Stimulated activated CD8-positive, alpha-beta memory T cell treated with anti-CD3 and anti-CD28 coated beads, Interleukin-2, amount 100 ng/mL, for 48 hours (primary cell): ENCODE results near the gene RASAL3.
"Not testable (repeated sequence)": the region's sequence is repeated elsewhere in the genome, so short reads cannot be mapped to it uniquely, and the experiment has no call there.

Experiments used
- DNase-seq, 2 donors: peaks; one replicate each; pipeline ENCODE4 v3.0.0-alpha.2; 2020; ENCODE audit warnings: low read depth in 2 of 2

The RASAL3 gene

DNA sequence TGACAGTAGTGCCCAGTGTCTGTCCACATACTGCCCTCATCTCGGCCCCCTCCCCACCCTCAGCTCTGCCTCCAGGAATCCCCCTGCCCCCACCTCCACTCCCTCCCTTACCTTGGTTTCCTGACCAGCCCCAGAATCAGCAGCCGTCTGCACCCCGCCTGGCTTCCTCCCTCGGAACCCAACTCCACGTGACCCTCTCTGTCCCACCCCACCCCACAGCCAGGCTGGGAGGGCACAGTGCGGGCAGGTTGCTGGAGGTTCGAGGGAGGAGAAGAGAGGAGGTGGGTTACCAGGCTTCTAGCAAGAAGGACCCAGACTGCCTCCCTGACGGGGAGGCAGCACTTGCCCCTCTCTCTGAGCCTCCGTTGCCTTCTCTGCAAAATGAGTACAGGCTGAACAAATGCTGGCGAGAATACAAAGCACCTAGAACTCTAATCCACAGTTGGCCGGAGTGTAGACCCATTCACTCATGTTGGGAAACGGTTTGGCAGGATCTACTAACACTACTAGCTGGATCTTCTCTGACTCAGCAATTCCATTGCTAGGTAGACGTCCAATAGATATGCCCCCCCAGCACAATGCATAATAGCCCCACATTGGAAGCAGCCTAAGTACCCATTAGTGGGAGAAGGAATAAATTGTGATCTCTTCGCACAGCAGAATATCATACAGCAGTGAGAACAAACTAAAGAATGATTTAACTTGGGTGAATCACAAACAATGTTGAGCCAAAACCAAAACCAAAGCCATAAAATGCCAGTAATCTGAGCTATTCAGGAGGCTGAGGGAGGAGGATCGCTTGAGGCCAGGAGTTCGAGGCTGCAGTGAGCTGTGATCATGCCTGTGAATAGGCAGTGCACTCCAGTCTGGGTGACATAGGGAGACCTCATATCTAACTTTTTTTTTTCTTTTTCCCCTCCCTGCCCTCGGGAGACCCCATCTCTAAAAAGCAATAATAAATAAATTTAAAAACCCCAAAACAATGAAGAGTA, at the start of gene RASAL3:
Gene RASAL3 (minus strand): TSS at position 151 of the 992 bp plus-strand sequence. CDS start 186 bp downstream, outside the sequence.
- peak; percentile 55 to 61 for DNase-seq

DNA sequence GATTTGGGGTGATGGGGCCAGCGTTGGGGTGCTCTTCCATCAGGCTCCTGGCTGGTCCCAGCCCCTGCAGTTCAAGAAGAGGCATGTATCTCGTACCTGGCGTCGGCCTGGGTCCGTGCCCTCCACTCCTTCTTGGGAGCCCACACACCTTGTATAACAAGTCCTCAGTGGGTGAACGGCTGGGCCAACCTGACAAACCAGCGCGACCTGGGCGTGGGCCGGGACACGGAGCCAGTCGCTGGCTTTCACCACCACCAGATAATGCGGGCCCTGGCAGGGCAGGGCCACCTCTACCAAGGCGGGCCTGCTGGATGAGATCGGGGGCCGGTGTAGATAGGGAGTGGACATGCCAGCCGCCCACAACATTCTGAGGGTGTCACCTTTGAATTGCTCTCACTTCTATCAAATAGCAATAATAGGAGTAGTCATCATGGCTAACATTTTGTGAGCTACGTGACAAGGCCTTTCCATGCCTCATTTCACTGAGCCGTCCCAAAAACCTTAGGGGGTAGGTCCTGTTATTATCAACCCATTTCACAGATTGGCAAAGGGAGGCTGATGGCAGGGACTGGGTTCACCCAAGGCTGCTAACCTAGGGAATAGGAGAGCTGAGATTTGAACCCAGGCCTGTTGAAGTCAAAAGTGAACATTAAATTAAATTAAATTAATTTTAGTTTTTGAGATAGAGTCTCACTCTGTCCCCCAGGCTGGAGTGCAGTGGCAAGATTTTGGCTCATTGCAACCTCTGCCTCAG, 47.5 kb upstream of the RASAL3 start:
- DNase-seq = no peak

DNA sequence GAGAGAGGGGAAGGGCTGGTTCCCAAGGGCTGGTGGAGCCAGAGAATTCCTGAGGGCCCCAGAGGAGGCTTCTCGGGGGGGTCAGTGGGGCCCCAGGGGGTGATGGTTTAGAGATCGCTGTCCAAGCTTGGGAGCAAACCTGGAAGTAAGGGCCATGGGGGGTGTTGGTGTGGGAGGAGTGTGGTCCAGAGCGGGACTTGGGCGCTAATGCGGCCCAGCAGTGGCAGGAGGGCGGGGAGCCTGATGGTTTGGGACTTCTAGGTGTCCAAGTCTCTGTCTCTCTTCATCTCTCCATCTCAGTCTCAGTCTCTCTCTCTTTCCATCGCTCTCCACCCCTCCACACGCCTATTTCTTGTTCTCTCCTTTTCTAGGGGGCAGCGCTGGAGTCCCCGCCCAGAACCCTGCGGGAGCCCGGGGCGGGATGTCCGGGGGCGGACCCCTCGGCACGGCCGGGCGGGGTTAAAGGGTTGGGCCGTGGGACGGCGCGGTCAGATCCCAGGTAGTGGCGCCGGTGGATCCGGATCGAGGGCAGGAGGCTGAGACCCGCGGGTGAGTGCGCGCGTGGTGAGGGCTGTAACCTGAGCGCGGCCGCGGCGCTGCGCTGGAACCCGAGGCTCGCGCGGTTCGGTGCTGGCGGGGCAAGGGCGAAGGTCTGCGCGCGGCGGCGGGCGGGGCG, 43.8 kb upstream of the RASAL3 start, which contains the start of gene CYP4F22:
Gene CYP4F22 (plus strand): TSS at position 491 of the 676 bp plus-strand sequence. CDS start 16,812 bp downstream, outside the sequence.
- DNase-seq = peak in 1 of 2 donors; percentile 20

DNA sequence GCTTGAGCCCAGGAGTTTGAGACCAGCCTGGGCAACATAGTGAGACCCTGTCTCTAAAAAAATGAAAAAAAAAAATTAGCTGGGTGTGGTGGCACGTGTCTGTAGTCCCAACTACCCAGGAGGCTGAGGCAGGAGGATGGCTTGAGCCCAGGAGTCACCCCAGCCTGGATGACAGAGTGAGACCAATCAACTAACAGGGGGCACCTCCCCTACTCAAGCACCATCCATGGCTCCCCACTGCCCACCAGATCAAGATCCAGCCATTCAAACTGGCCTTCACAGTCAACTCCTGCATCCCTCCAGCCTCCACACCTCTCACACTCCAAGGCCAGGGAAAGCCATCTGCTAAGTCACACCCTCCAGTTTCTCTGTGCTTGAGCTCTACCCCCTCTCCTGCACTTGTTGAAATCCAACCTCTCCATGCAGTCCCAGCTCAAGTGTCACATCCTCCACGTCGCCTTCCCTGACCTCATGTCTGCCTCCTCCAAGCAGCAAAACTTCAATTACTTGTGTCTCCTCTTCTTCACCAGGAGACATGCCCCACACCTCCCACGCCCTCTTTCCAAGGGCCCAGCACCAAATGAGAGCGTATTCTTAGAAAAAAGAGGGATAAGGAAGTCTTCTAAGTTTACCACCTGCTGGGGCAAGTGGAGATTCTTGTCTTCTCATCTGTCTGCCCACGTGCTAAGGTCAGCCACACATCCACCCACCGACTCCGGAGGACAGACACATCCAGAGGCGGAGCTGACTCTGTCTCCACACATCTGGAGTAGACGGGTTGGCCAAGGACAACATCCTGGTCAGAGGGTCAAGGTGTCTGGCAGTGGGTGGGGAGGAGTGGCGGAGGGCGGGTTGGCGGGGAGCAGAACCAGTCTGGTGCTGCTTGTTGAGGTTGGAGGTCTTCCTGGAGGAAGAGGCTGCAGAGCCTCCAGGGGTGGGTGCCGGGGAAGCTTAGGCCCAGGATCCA, 43.0 kb upstream of the RASAL3 start:
- DNase-seq = no peak

DNA sequence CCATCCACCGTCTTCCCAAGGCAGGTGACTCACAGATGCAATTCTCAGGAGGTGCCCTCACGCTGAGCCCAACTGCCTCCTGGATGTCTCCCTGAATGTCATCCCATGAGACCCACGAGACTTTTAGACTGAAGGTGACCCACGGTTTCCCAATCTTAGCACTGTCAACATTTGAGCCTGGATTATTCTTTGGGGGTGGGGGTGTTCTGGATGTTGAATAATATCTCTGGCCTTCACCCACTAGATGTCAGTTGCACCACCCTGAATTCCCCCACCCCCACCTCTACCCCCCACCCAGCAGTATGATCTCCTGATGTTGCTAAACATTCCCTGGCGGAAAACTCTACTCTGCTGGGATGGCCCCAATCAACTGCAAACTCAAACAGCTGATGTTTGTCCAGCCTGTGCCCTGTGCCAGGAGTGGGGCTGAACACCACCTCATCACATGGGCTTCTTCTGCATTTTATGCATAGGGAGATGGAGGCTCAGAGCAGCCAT, 41.8 kb upstream of the RASAL3 start:
- DNase-seq = no peak

DNA sequence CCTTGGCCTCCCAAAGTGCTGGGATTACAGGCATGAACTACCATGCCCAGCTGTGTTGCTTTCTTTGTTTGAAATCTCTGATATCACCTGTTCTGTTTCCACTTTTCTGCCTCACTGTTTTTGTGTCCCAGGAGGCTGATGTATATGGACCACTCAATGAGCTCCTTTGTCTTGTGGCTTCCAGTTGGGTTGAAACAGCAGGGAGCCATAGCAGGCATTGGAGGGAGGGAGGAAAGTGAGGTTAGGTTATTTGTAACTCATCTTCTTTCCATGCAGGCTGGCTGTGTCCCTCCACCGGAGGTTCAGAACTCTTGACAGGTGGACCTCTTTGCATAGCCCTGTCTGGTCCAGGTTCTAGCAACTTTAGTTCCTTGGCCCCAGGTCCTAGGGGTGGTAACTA, 37.9 kb upstream of the RASAL3 start:
- no peak for DNase-seq

DNA sequence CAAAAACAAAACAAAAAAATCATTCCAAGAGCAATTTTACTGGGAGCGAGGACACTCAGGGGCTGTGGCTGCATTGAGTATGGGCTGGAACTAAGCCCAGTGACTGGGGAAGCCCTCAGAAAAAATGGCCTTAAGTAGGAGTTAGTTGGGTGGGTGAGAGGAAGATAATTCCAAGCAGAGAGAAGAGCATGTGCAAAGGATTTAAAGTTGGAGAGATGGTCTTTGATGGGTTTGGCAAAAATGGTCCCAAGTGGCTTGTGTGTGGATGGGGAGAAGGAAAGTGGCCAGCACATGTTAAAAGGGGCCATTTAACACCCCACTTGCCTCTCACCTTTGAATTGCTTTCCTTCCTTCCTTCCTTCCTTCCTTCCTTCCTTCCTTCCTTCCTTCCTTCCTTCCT, 37.3 kb upstream of the RASAL3 start:
- no peak for DNase-seq

DNA sequence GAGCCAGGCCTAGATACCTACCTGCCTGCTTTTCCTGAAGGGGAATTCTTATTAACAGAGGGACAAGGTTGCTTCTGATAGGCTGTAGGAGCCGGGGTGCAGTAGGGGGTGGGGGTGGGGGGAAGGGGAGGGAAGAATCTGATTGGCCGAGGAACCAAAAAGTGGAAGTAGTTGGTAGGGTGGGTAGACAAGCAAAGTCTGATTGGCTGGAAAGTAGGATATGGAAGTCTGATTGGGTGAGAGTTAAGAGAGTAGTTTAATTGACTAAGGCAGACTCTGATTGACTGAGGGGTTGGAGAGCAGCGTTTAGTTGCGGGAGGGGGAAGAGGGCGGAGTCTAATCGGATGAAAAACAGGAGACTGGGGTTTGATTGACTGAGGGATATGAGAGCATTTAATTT, 34.6 kb upstream of the RASAL3 start:
- DNase-seq = no peak

DNA sequence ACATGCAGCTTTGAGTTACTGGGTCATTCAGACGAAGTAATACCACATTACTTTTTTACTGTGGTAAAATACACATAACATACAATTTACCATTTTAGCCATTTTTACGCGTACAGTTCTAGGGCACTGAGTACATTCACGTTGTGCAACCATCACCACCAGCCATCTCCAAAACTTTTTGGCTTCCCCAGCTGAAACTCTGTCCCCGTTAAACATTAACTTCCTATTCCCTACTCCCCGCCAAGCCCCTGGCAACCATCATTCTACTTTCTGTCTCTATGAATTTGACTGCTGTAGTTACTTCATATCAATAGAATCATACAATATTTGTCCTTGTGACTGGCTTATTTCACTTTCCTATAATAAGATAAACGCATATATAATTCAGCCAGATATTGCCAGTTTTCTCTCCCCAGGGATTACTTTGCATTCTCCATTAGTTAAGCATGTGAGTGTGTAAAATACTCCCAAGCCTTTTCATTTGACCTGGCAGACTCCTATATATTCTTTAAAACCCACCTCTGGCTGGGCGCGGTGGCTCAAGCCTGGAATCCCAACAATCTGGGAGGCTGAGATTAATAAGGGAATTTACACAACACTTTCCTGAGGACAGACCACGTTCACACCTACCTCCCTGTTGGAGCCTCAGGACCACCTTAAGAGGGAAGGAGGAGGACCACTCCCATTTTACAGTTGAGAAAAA, 34.0 kb upstream of the RASAL3 start:
- no peak for DNase-seq

DNA sequence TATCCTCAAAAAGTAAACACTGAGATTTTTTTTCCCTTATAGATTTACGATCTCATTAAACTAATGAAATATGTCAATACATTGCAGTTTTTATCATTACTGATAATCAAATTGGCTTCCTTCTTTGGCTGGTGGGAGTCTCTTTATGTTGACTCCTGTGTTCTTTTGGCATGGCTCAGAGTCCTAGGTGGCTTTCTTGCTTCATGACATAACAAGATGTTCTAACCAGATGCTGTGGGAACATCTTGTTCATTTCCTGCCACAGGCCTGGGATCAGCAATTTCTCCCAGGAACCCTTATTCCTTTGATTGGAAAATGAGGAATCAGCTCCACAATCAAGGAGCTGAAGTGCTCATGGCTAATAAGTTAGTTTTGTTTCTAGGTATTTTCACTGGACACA, 30.8 kb upstream of the RASAL3 start:
- DNase-seq = no peak

DNA sequence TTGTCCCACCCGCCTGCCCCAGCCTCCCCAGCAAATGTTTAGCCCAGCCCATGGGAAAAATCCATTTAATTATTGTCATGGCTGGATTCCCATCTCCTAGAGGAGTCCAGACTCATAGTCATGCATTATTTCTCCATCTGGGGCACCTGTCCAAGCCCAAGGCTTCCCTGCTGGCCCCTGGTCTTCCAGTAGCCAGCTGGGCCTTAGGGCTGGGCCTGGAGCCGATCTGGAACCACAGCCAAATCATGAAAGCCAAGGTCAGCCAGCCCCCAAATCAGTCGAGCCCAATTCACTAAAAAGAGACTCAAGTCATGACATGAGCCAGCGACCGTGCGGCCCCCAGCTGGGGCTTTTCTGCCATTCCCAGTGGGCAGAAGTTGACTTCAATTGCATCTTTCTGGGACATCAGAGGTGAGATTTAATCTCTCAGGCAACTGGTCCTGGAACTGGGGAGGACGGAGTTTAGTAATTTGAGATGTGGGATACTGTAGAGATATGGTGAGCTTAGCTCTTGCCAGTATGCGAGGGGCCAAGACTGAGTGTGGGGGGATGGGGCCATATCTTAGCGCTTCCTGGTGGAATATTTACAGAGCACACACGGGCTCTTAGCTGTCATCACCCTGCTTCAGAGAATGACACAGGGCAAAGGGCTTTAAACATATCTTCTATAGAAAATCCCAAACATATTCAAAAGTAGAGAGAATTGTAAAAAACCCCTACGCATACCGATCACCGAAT, 24.3 kb upstream of the RASAL3 start:
- no peak for DNase-seq

DNA sequence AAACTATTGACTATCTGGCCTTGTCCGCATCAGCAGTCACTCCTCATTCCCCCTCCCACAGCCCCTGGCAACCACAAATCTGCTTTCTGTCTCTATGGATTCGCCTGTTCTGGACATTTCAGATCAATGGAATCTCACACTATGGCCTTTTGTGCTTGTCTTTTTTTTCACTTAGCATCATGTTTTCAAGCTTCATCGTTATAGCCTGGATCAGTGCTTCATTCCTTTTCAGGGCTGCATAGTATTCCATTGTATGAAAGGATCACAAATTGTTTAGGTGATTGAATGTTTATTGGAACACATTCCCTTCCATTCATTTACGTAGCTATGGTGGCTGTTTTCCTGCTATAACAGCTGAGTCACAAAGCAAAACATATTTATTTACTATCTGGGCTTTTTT, 22.7 kb upstream of the RASAL3 start:
- DNase-seq = no peak

DNA sequence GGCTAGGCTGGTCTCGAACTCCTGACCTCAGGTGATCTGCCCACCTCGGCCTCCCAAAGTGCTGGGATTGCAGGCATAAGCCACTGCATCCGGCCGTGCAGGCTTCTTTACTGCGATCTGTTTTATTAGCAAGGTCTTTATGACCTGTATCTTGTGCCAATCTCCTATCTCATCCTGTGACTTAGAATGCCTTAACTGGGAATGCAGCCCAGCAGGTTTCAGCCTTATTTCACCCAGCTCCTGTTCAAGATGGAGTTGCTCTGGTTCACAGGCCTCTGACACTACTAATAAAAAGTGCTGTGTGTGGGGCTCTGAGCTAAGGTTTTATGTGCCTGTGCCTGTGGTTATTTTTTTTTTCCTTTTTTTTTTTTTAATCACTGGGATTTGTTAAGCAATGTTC, 21.4 kb upstream of the RASAL3 start:
- DNase-seq = not testable (repeated sequence)

DNA sequence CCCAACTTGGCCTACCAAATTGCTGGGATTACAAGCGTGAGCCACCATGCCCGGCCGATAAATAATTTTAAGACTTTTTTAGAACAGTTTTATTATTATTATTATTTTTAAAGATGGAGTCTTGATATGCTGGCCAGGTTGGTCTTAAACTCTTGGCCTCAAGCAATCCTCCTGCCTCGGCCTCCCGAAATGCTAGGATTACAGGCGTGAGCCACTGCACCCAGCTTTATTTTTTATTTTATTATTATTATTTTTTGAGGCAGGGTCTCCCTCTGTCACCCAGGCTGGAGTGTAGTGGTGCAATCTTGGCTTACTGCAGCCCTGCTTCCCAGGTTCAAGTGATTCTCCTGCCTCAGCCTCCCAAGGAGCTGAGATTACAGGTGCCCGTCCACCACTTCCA, 16.7 kb upstream of the RASAL3 start:
- DNase-seq = not testable (repeated sequence)

DNA sequence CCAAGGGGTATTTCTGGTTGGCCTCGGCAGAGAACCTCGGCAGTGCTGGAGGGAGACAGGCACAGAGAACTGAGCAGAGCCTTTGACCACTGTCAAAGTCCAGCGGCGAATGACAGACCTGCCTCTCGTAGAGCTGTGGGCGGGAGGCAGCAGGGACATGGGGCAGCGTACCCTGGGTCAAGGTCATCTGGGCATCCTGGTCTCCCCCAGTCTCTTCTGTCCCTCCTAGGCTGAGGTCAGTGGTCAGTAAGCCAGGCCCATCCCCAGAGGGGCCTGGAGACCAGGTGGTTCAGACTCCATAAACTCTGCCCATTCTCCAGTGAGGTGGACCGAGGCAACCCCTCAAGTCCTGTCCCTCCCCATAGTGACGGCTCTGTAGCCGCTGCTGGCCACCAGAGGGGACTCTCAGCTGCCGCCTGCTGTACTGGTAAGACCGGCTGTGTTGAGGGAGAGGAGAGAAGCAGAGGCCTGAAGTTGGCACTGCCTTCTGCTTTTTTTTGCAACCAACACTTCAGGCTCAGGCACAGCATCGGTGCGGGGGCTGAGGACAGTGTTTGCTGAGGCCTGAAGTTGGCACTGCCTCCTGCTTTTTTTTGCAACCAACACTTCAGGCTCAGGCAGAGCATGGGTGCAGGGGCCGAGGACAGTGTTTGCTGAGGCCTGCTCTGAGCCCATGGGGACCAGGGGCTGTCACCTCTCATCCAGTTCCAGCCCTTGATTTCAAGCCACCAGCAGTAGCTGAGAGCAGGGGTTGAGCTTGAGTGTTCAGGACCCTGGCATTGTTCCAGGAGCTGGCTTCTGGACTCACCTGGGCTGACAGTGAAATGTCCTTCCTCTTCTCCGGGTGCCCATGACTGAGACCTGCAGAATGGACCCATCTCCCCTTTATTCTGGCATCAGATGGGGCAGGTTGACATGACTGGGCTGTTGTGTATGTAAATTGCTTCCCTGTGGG, 15.3 kb upstream of the RASAL3 start, which contains the start of gene PGLYRP2:
Gene PGLYRP2 (minus strand): TSS at position 111 of the 955 bp plus-strand sequence. CDS start 130 bp downstream, outside the sequence.
- DNase-seq = no peak

DNA sequence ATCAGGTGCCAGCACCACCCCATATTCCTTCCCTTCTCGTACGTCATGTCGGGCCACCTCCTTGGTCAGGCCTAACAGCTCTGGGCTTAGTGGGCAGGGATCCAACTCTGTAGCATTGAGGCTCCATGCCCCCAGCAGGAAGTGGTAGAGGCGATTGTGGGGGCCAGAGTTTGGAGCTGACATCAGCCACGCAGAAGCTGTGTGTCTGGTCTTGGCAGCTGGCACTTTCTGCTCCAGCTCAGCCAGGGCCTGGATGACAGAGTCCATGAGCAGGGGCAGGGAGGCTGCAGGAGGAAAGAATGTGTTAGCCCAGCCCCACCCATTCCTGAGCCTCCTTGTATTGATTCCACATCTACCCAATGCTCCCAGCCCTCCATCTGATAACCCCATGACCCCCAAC, 12.0 kb upstream of the RASAL3 start:
- DNase-seq = no peak

DNA sequence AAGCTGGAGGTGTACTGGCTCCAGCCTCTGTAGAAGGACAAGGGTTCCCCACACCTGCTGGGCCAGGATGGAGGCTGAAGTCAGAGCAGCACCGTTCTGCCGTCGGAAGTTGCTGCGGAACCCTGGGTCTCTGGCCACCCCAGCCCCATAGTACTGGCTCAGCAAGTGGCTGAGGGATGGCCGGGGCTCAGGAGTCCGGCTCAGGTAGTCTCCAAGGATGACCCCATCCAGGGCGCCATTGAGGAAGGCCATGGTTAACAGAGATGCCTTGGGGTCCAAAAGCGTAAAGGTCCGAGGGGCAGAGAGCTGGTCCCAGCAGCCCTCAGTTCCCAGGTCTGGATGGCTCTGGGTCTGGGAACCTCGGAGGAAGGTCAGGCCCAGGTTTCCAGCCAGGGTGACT, 11.3 kb upstream of the RASAL3 start:
- no peak for DNase-seq

DNA sequence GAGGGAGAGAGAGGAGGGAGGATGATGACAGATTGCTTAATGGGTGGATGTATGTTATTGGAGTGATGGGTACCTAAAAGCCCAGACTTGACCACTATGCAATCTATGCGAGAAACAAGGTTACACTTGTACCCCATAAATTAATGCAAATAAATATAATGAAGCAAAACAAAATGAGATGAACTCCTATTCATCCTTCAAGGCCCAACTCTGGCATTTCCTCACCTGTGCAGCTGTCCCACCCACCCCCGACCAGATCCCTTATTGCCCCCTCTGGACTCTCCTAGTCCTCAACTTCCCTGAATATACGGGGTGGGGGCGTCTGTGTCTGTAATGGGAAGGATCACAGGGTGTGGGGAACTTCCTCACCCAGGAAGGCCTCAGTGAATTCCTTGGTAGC, 10.8 kb upstream of the RASAL3 start:
- no peak for DNase-seq
